ENCODE measurements around the gene SEMA6B.
A peak's percentile ranks its signal among the peaks of the same experiment; 100 is the strongest.
"Not testable (repeated sequence)": the region's sequence is repeated elsewhere in the genome, so short reads cannot be mapped to it uniquely, and the experiment has no call there.

SEMA6B gene

GRCh38 chr19:4531562-4532165 is 27.8 kb downstream of the SEMA6B start:
- TF ChIP-seq CTCF (IDR thresholded peaks at IDR 0.05; ENCODE audit: insufficient read depth, low read depth, low read length, missing control alignments), result no peak
- H3K4me3 ChIP-seq (ENCODE audit: low read depth, low read length), result no peak overlapping the region
- DNase-seq (ENCODE audit: low read depth), result no peak

GRCh38 chr19:4529924-4530522 is 29.5 kb downstream of the SEMA6B start:
- DNase-seq (ENCODE audit: low read depth), result no peak
- H3K4me3 ChIP-seq (ENCODE audit: low read depth, low read length), result no peak overlapping the region
- no peak for TF ChIP-seq CTCF (IDR thresholded peaks at IDR 0.05; ENCODE audit: insufficient read depth, low read depth, low read length, missing control alignments)

GRCh38 chr19:4528843-4529242 is 30.6 kb downstream of the SEMA6B start:
- DNase-seq (ENCODE audit: low read depth), result no peak
- TF ChIP-seq CTCF (IDR thresholded peaks at IDR 0.05; ENCODE audit: insufficient read depth, low read depth, low read length, missing control alignments), result no peak
- H3K4me3 ChIP-seq (ENCODE audit: low read depth, low read length), result no peak overlapping the region

- not testable (repeated sequence) for DNase-seq (ENCODE audit: low read depth); H3K4me3 ChIP-seq (ENCODE audit: low read depth, low read length)
Measured at GRCh38 chr19:4527377-4527776, 32.1 kb downstream of the SEMA6B start.

- no peak for TF ChIP-seq CTCF (IDR thresholded peaks at IDR 0.05; ENCODE audit: insufficient read depth, low read depth, low read length, missing control alignments)
- no peak for DNase-seq (ENCODE audit: low read depth)
- no peak overlapping the region for H3K4me3 ChIP-seq (ENCODE audit: low read depth, low read length)
Measured at GRCh38 chr19:4525563-4526002, 33.9 kb downstream of the SEMA6B start.

GRCh38 chr19:4524808-4525562 is 34.5 kb downstream of the SEMA6B start:
- peak; percentile 62 for DNase-seq (ENCODE audit: low read depth)
- no peak overlapping the region for H3K4me3 ChIP-seq (ENCODE audit: low read depth, low read length)
- TF ChIP-seq CTCF (IDR thresholded peaks at IDR 0.05; ENCODE audit: insufficient read depth, low read depth, low read length, missing control alignments), result peak; percentile 91

GRCh38 chr19:4523306-4524110 is 36.0 kb downstream of the SEMA6B start:
- no peak overlapping the region for H3K4me3 ChIP-seq (ENCODE audit: low read depth, low read length)
- DNase-seq (ENCODE audit: low read depth), result peak; percentile 54
- peak; percentile 73 for TF ChIP-seq CTCF (IDR thresholded peaks at IDR 0.05; ENCODE audit: insufficient read depth, low read depth, low read length, missing control alignments)
